ENCODE data around the gene LRRC3. TPM values are rescaled to one million over a fixed set of nuclear protein-coding genes. Genes with fewer than 3 reads are reported as not detected.

Gene LRRC3
- total RNA-seq, 1 donor from 2014 or later = 4.0 TPM

GRCh38 chr21:44436958-44437357, 18.4 kb upstream of the LRRC3 start:
- no peaks in the 10 kb centered on the region for H3K9me3 ChIP-seq
- no peak for TF ChIP-seq CTCF (IDR thresholded peaks at IDR 0.05)
- no peak overlapping the region for H3K4me3 ChIP-seq
- H3K4me1 ChIP-seq = no peaks in the 10 kb centered on the region
- no peak overlapping the region for H3K27ac ChIP-seq
- DNase-seq (peak; percentile 20), ATAC-seq (no peak)
- intact Hi-C loops (cut with DNase I) = no loop called here
- H3K36me3 ChIP-seq = peaks cover 5% of the 10 kb centered on the region
- no peaks in the 10 kb centered on the region for H3K27me3 ChIP-seq (ENCODE audit: low read depth)

GRCh38 chr21:44437371-44437695, 18.0 kb upstream of the LRRC3 start:
- no peak for TF ChIP-seq CTCF (IDR thresholded peaks at IDR 0.05)
- no peak for ATAC-seq

GRCh38 chr21:44437696-44438431, 17.4 kb upstream of the LRRC3 start:
- TF ChIP-seq CTCF (IDR thresholded peaks at IDR 0.05) = no peak
- Histone ChIP-seq H3K4me3 (no peak overlapping the region), H3K9me3 (no peaks in the 10 kb centered on the region), H3K27me3 (ENCODE audit: low read depth) (no peaks in the 10 kb centered on the region), H3K36me3 (peaks cover 5% of the 10 kb centered on the region), H3K27ac (no peak overlapping the region), H3K4me1 (no peaks in the 10 kb centered on the region)
- intact Hi-C loops (cut with DNase I) = no loop called here
- DNase-seq (peak; percentile 30), ATAC-seq (no peak)

More at GRCh38 chr21:44437371-44437695, 18.0 kb upstream of the LRRC3 start:
- H3K4me3 ChIP-seq = no peak overlapping the region
- no peak for DNase-seq
- no peaks in the 10 kb centered on the region for H3K27me3 ChIP-seq (ENCODE audit: low read depth)
- no peaks in the 10 kb centered on the region for H3K9me3 ChIP-seq
- intact Hi-C loops (cut with DNase I) = no loop called here
- peaks cover 5% of the 10 kb centered on the region for H3K36me3 ChIP-seq
- no peak overlapping the region for H3K27ac ChIP-seq
- H3K4me1 ChIP-seq = no peaks in the 10 kb centered on the region

GRCh38 chr21:44438531-44439210, 16.6 kb upstream of the LRRC3 start:
- no peaks in the 10 kb centered on the region for H3K9me3 ChIP-seq
- no peaks in the 10 kb centered on the region for H3K4me1 ChIP-seq
- H3K4me3 ChIP-seq = no peak overlapping the region
- TF ChIP-seq CTCF (IDR thresholded peaks at IDR 0.05) = no peak
- intact Hi-C loops (cut with DNase I) = no loop called here
- no peaks in the 10 kb centered on the region for H3K27me3 ChIP-seq (ENCODE audit: low read depth)
- DNase-seq (peak; percentile 46), ATAC-seq (peak; percentile 57 to 73)
- H3K27ac ChIP-seq = no peak overlapping the region
- H3K36me3 ChIP-seq = peaks cover 5% of the 10 kb centered on the region

GRCh38 chr21:44439211-44439600, 16.1 kb upstream of the LRRC3 start:
- Histone ChIP-seq H3K9me3 (no peaks in the 10 kb centered on the region), H3K36me3 (peaks cover 5% of the 10 kb centered on the region), H3K4me3 (no peak overlapping the region), H3K4me1 (no peaks in the 10 kb centered on the region), H3K27me3 (ENCODE audit: low read depth) (no peaks in the 10 kb centered on the region), H3K27ac (no peak overlapping the region)
- DNase-seq (no peak), ATAC-seq (no peak)
- intact Hi-C loops (cut with DNase I) = no loop called here
- TF ChIP-seq CTCF (IDR thresholded peaks at IDR 0.05) = no peak
